ENCODE data around the gene MOGAT2.

The MOGAT2 gene

GRCh38 chr11:75776546-75776945 is 58.9 kb downstream of the MOGAT2 start:
- no peak for DNase-seq (ENCODE audit: extremely low read depth, low read depth)
- no peak for TF ChIP-seq CTCF (IDR thresholded peaks at IDR 0.05; ENCODE audit: low read depth, low read length)

- TF ChIP-seq CTCF (IDR thresholded peaks at IDR 0.05; ENCODE audit: low read depth, low read length): no peak
- no peak for DNase-seq (ENCODE audit: extremely low read depth, low read depth)
These were observed 59.9 kb downstream of the MOGAT2 start for GRCh38 chr11:75777461-75778110.

- TF ChIP-seq CTCF (IDR thresholded peaks at IDR 0.05; ENCODE audit: low read depth, low read length): no peak
- DNase-seq (ENCODE audit: extremely low read depth, low read depth): no peak
These were observed 61.3 kb downstream of the MOGAT2 start for GRCh38 chr11:75778962-75779361.

- no peak for TF ChIP-seq CTCF (IDR thresholded peaks at IDR 0.05; ENCODE audit: low read depth, low read length)
- DNase-seq (ENCODE audit: extremely low read depth, low read depth): no peak
These were observed 62.3 kb downstream of the MOGAT2 start for GRCh38 chr11:75779960-75780359.

- no peak for DNase-seq (ENCODE audit: extremely low read depth, low read depth)
- TF ChIP-seq CTCF (IDR thresholded peaks at IDR 0.05; ENCODE audit: low read depth, low read length): no peak
These were observed 63.2 kb downstream of the MOGAT2 start for GRCh38 chr11:75780888-75781287.

GRCh38 chr11:75781296-75781695 is 63.7 kb downstream of the MOGAT2 start:
- no peak for DNase-seq (ENCODE audit: extremely low read depth, low read depth)
- TF ChIP-seq CTCF (IDR thresholded peaks at IDR 0.05; ENCODE audit: low read depth, low read length): no peak

GRCh38 chr11:75781831-75782230 is 64.2 kb downstream of the MOGAT2 start:
- TF ChIP-seq CTCF (IDR thresholded peaks at IDR 0.05; ENCODE audit: low read depth, low read length): no peak
- no peak for DNase-seq (ENCODE audit: extremely low read depth, low read depth)
